ENCODE results near the gene CABLES1.

DNA sequence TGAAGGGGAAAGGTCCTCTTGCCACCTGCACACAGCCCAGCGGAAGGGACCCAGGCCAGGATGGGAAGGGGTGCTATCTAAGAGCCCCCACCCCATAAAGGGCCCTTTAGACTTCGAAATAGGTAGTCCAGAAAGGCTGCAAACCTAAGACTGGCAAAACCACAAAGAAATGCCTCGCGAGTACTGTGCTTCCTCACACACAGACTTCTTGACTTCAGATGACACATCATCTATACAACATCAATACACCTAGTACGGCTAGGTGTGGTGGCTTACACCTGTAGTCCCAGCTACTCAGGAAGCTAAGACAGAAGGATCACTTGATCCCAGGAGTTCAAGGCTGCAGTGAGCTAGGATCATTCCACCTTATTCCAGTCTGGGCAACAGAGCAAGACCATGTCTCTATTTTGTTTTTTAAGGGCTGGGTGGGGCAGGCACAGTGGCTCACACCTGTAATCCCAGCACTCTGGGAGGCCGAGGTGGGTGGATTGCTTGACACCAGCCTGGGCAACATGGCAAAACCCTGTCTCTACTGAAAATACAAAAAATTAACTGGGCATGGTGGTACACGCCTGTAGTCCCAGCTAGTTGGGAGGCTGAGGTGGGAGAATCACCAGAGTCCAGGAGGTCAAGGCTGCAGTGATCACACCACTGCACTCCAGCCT, 125.8 kb downstream of the CABLES1 start:
- TF ChIP-seq, protein P1, sequence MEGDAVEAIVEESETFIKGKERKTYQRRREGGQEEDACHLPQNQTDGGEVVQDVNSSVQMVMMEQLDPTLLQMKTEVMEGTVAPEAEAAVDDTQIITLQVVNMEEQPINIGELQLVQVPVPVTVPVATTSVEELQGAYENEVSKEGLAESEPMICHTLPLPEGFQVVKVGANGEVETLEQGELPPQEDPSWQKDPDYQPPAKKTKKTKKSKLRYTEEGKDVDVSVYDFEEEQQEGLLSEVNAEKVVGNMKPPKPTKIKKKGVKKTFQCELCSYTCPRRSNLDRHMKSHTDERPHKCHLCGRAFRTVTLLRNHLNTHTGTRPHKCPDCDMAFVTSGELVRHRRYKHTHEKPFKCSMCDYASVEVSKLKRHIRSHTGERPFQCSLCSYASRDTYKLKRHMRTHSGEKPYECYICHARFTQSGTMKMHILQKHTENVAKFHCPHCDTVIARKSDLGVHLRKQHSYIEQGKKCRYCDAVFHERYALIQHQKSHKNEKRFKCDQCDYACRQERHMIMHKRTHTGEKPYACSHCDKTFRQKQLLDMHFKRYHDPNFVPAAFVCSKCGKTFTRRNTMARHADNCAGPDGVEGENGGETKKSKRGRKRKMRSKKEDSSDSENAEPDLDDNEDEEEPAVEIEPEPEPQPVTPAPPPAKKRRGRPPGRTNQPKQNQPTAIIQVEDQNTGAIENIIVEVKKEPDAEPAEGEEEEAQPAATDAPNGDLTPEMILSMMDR (IDR thresholded peaks at IDR 0.05), result no peak
- no peak for TF ChIP-seq POLR2A (IDR thresholded peaks at IDR 0.05)
